ENCODE results near the gene TMEM179B.
A peak's percentile ranks its signal among the peaks of the same experiment; 100 is the strongest.

TMEM179B gene

DNA sequence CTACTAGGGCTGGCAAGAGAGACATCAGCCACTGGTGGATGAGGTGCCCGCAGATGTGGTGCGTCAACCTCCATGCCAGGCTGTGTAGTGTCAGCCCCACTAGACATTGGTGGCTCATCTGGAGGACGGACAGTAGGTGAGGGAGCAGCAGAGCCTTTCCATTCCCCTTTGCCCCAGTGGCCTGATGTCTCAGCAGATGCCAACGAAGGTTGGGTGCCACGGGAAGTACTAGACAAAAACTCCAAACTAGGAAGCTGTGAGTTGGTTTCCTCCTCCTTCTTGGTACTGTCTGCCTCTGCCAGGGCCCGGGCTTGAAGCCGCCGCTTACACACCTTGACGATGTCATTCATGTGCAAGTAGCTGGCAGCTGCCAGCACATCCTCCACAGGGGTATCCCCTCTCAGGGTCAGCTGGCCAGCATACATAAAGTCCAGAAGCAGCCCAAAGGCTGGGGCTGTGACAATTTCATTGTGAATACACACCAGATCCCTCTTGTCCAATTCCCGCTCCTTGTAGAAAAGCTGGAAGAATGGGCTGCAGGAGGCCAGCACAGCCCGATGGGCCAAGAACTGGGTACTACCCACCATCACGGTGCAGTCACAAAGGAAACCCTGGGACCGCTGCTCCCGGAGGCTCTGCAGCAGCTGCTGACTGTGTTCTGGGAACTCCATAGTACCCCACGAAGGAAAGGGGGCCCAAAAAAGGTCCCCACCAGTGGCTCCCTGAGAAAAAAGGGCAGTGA is 34.0 kb upstream of the TMEM179B start:
- TF ChIP-seq POLR2AphosphoS5 (IDR thresholded peaks at IDR 0.05; ENCODE audit: low read depth) = no peak
- TF ChIP-seq SPI1 (IDR thresholded peaks at IDR 0.05; ENCODE audit: borderline replicate concordance, low read depth) = no peak
- no peak for TF ChIP-seq REST (IDR thresholded peaks at IDR 0.05; ENCODE audit: insufficient replicate concordance, low read depth)
- TF ChIP-seq, protein P1, sequence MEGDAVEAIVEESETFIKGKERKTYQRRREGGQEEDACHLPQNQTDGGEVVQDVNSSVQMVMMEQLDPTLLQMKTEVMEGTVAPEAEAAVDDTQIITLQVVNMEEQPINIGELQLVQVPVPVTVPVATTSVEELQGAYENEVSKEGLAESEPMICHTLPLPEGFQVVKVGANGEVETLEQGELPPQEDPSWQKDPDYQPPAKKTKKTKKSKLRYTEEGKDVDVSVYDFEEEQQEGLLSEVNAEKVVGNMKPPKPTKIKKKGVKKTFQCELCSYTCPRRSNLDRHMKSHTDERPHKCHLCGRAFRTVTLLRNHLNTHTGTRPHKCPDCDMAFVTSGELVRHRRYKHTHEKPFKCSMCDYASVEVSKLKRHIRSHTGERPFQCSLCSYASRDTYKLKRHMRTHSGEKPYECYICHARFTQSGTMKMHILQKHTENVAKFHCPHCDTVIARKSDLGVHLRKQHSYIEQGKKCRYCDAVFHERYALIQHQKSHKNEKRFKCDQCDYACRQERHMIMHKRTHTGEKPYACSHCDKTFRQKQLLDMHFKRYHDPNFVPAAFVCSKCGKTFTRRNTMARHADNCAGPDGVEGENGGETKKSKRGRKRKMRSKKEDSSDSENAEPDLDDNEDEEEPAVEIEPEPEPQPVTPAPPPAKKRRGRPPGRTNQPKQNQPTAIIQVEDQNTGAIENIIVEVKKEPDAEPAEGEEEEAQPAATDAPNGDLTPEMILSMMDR (IDR thresholded peaks at IDR 0.05; ENCODE audit: insufficient read depth, low read length) = no peak
- no peak for TF ChIP-seq GABPA (IDR thresholded peaks at IDR 0.05; ENCODE audit: low read depth)
- H3K27ac ChIP-seq (replicated peaks) = peak overlapping the region; percentile 95
- H3K4me3 ChIP-seq (replicated peaks; ENCODE audit: insufficient read depth, low read length) = peak overlapping the region; percentile 60
- no peak for DNase-seq (ENCODE audit: low read depth in 1 of 2, low spot score in 1 of 2)
- H3K27me3 ChIP-seq (ENCODE audit: insufficient read depth, poor library complexity, severe bottlenecking) = no peaks in the 10 kb centered on the region

- peak within 1 kb of the TSS; percentile 95 for H3K27ac ChIP-seq (replicated peaks)
These were observed 33.2 kb upstream of the TMEM179B start, which contains the start of gene ZBTB3 for GRCh38 chr11:62753736-62754603. TSS of gene ZBTB3 (minus strand) at chr11:62754160. CDS start at chr11:62753664, 496 bp downstream.

More at GRCh38 chr11:62753736-62754603, 33.2 kb upstream of the TMEM179B start, which contains the start of gene ZBTB3:
- H3K4me3 ChIP-seq (replicated peaks; ENCODE audit: insufficient read depth, low read length) = peak within 1 kb of the TSS; percentile 60
- TF ChIP-seq POLR2AphosphoS5 (IDR thresholded peaks at IDR 0.05; ENCODE audit: low read depth) (peak; percentile 94), SPI1 (IDR thresholded peaks at IDR 0.05; ENCODE audit: borderline replicate concordance, low read depth) (no peak), GABPA (IDR thresholded peaks at IDR 0.05; ENCODE audit: low read depth) (peak; percentile 88), REST (IDR thresholded peaks at IDR 0.05; ENCODE audit: insufficient replicate concordance, low read depth) (no peak)
- TF ChIP-seq, protein P1 (IDR thresholded peaks at IDR 0.05; ENCODE audit: insufficient read depth, low read length) = no peak
- no peaks in the 10 kb centered on the region for H3K27me3 ChIP-seq (ENCODE audit: insufficient read depth, poor library complexity, severe bottlenecking)
- DNase-seq (ENCODE audit: low read depth in 1 of 2, low spot score in 1 of 2) = peak; percentile 99 to 100

All from HL-60 (cell line).